Liver (tissue), 9 donors: ENCODE measurements around the gene A2ML1. TPM values are rescaled to one million over a fixed set of nuclear protein-coding genes. Genes with fewer than 3 reads are reported as not detected.

Source experiments
- DNase-seq: peaks from one replicate; pipeline ENCODE4 v3.0.0-alpha.2; 2017; ENCODE audit warnings: low spot score
- H3K27ac ChIP-seq, 2 donors: one replicate each; pipeline ENCODE4 v1.7.0; 2013; ENCODE audit warnings: inconsistent platforms in 2 of 2, low read length in 2 of 2, control low read depth in 1 of 2, low read depth in 1 of 2, mild to moderate bottlenecking in 1 of 2
- H3K27me3 ChIP-seq, 4 donors: one replicate each; pipeline versions ENCODE4 v1.6.1 to v1.7.0; 2013; ENCODE audit warnings: low read length in 3 of 4, inconsistent platforms in 1 of 4, mild to moderate bottlenecking in 1 of 4, moderate library complexity in 1 of 4; ENCODE audit not compliant: control insufficient read depth in 4 of 4, insufficient read depth in 4 of 4
- H3K36me3 ChIP-seq, 4 donors: one replicate each; pipeline versions ENCODE4 v1.6.1 to v1.7.0; 2013; ENCODE audit warnings: low read length in 3 of 4, mild to moderate bottlenecking in 3 of 4, low read depth in 1 of 4, moderate library complexity in 1 of 4; ENCODE audit not compliant: control insufficient read depth in 4 of 4, insufficient read depth in 3 of 4
- H3K4me1 ChIP-seq, 4 donors: one replicate each; pipeline versions ENCODE4 v1.6.1 to v1.7.0; 2013; ENCODE audit warnings: low read length in 3 of 4, mild to moderate bottlenecking in 3 of 4, moderate library complexity in 1 of 4; ENCODE audit not compliant: control insufficient read depth in 4 of 4, insufficient read depth in 4 of 4
- H3K4me3 ChIP-seq, 3 donors: one replicate each; pipeline versions ENCODE4 v1.6.1 to v1.7.0; 2013; ENCODE audit warnings: low read length in 3 of 3, control low read depth in 1 of 3, low read depth in 1 of 3, mild to moderate bottlenecking in 1 of 3
- H3K9ac ChIP-seq, 2 donors: one replicate each; pipeline ENCODE4 v1.7.0; 2013; ENCODE audit warnings: low read length in 2 of 2, mild to moderate bottlenecking in 2 of 2, moderate library complexity in 2 of 2, control low read depth in 1 of 2, low read depth in 1 of 2
- H3K9me3 ChIP-seq, 4 donors: one replicate each; pipeline versions ENCODE4 v1.6.1 to v1.7.0; 2013; ENCODE audit warnings: low read length in 3 of 4; ENCODE audit not compliant: control insufficient read depth in 4 of 4
- EGR1 ChIP-seq, 2 donors: IDR thresholded peaks; 2 replicates each; pipeline ENCODE4 v1.6.1; 2016 to 2018; ENCODE audit warnings: antibody characterized with exemption in 2 of 2, low read depth in 2 of 2
- FOXA1 ChIP-seq: IDR thresholded peaks from 2 replicates; pipeline ENCODE4 v1.6.1; 2016; ENCODE audit warnings: antibody characterized with exemption
- FOXA2 ChIP-seq: IDR thresholded peaks from 2 replicates; pipeline ENCODE4 v1.6.1; 2016; ENCODE audit warnings: antibody characterized with exemption
- GABPA ChIP-seq, 2 donors: IDR thresholded peaks in 1 of 2; conservative IDR thresholded peaks in 1 of 2; 2 replicates each; pipeline ENCODE4 v1.6.1; 2016; ENCODE audit warnings: antibody characterized with exemption in 2 of 2, mild to moderate bottlenecking in 1 of 2, moderate library complexity in 1 of 2
- HNF4A ChIP-seq, 2 donors: conservative IDR thresholded peaks; 2 replicates each; pipeline ENCODE4 v1.6.1; 2016; ENCODE audit warnings: antibody characterized with exemption in 2 of 2, mild to moderate bottlenecking in 2 of 2
- HNF4G ChIP-seq: IDR thresholded peaks from 2 replicates; pipeline ENCODE4 v1.6.1; 2016; ENCODE audit warnings: antibody characterized with exemption
- JUND ChIP-seq, 2 donors: IDR thresholded peaks; 2 replicates each; pipeline ENCODE4 v1.6.1; 2016; ENCODE audit warnings: antibody characterized with exemption in 2 of 2
- NR2F2 ChIP-seq: IDR thresholded peaks from 2 replicates; pipeline ENCODE4 v1.6.1; 2016; ENCODE audit warnings: antibody characterized with exemption
- RAD21 ChIP-seq, 2 donors: IDR thresholded peaks; 2 replicates each; pipeline ENCODE4 v1.6.1; 2016; ENCODE audit warnings: antibody characterized with exemption in 2 of 2, mild to moderate bottlenecking in 2 of 2
- RXRA ChIP-seq, 2 donors: IDR thresholded peaks; 2 replicates each; pipeline ENCODE4 v1.6.1; 2017 to 2018; ENCODE audit warnings: antibody characterized with exemption in 2 of 2, mild to moderate bottlenecking in 1 of 2
- SP1 ChIP-seq: IDR thresholded peaks from 2 replicates; pipeline ENCODE4 v1.6.1; 2018; ENCODE audit warnings: antibody characterized with exemption, mild to moderate bottlenecking
- TAF1 ChIP-seq: conservative IDR thresholded peaks from 2 replicates; pipeline ENCODE4 v1.6.1; 2016; ENCODE audit warnings: antibody characterized with exemption, mild to moderate bottlenecking
- YY1 ChIP-seq: IDR thresholded peaks from 2 replicates; pipeline ENCODE4 v1.6.1; 2016; ENCODE audit warnings: antibody characterized with exemption, mild to moderate bottlenecking
- WGBS: extraction: QIAGEN DNeasy Blood & Tissue Kit; methylation state at CpG from one replicate; pipeline ENCODE4 v1.1.7; 2013; 5-methylcytosine and 5-hydroxymethylcytosine counted together
- polyA plus RNA-seq, 2 donors: library from polyadenylated mRNA; stranded (reverse) in 1 of 2; unstranded in 1 of 2; fragments of 200-250 nt in 1 of 2; fragments of >200 nt in 1 of 2; fragmentation: Nextera tagmentation in 1 of 2; extraction: Ambion mirVana in 1 of 2; gene quantifications; one replicate each; pipeline versions ENCODE4 v1.2.1 to v1.2.3, GENCODE V29; 2013 to 2015
- total RNA-seq, 2 donors: library from RNA; depleted of rRNA; stranded (reverse); fragments of >200 nt; gene quantifications; one replicate each; pipeline ENCODE4 v1.2.3, GENCODE V29; 2014
- TF ChIP-seq, protein P1 (sequence below): IDR thresholded peaks from 2 replicates; pipeline ENCODE4 v1.6.1; 2016; ENCODE audit warnings: antibody characterized with exemption, mild to moderate bottlenecking
- TF ChIP-seq, protein P2 (sequence below): IDR thresholded peaks from 2 replicates; pipeline ENCODE4 v1.6.1; 2016; ENCODE audit warnings: antibody characterized with exemption
- TF ChIP-seq, protein P3 (sequence below): IDR thresholded peaks from 2 replicates; pipeline ENCODE4 v1.6.1; 2016; ENCODE audit warnings: antibody characterized with exemption
- TF ChIP-seq, protein P4 (sequence below): IDR thresholded peaks from 2 replicates; pipeline ENCODE4 v1.6.1; 2016; ENCODE audit warnings: antibody characterized with exemption
- TF ChIP-seq, protein P5 (sequence below): fragments of 150-350 bp; IDR thresholded peaks from 2 replicates; pipeline ENCODE4 v1.5.1; 2017; ENCODE audit warnings: improper control_type of control experiment, low read depth, low read length; ENCODE audit not compliant: missing input control
- donor health status: healthy.
- donor health status: healthy.
- donor health status: healthy.
- donor health status: healthy.
- donor health status: healthy.

The A2ML1 gene
- total and polyA plus RNA-seq, 4 donors, result 0.03 to 0.19 TPM; not detected in 2

DNA sequence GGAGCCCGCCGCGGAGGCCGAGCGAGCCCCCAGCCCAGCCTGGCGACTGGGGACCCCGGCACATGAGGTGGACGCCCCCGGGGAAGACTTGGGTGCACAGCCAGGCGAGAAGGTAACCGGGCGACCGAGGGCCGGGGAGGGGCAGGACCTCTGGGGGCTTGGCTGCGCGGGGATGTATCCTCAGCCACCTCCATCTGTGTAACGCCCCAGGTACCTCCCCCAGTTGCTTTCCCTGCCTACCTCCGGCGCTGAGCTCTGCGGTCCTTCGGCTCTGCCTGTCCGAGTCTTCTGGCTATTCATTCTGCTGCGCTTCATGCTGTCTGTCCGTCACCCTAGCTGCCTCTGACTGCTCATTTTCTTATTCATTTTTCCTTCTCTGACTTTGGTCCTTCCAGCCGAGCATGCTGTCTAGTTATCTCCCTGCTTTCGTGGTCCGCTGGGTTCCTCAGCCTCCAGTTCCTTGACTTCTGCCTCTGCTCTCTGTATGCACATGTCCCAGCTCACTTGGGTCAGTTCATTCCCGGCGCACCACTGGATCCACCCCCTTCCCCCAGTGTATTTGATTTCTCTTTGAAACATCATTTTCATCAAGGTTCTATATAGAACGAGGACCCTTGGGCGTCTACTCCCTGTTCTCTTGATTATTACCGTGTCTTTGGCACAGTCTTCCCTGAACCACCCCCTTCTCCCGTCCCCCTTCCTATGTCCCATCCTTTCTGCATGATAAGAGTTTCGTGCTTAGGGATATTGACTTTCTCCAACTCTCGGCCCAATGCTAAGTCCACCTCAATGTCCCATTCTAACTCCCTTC, 92.5 kb downstream of the A2ML1 start:
- Histone ChIP-seq H3K4me1 (peaks cover 2 to 8% (median 6%) of the 10 kb centered on the region in 4 donors), H3K36me3 (no peaks in the 10 kb centered on the region), H3K27me3 (no peaks in the 10 kb centered on the region), H3K9me3 (no peaks in the 10 kb centered on the region), H3K4me3 (peak overlapping the region; percentile 9 to 84 (median 55)), H3K27ac (peak overlapping the region in 1 of 2 donors; percentile 20), H3K9ac (no peak overlapping the region)
- WGBS, result 5% methylated on average over 30 of the region's 35 CpGs
- peak; percentile 50 for DNase-seq
- TF ChIP-seq RXRA (IDR thresholded peaks at IDR 0.05) (peak; percentile 71 to 78), RAD21 (IDR thresholded peaks at IDR 0.05) (no peak)

DNA sequence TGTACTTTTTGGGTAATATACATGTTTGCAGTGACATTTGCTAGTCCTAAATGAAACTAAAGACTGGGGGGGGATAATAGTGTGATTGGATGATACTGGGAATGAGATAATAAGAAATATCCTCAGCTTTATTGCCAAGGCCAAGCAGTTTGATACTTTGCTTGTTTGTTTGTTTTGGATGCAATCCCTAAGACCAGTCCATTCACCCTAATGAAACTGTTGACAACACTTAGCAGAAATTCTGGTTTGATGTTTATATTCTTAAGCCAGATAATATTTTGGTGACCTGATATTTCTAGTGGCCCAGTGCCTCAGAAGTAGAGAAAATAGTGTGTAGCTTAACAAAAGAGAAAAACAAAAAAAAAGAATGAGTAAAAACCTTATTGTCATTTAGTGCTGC, 93.7 kb downstream of the A2ML1 start:
- H3K4me3 ChIP-seq, result no peak overlapping the region
- no peaks in the 10 kb centered on the region for H3K9me3 ChIP-seq

More for the DNA sequence above, 93.7 kb downstream of the A2ML1 start:
- H3K27ac ChIP-seq, result no peak overlapping the region
- H3K4me1 ChIP-seq, result peaks cover 2 to 8% (median 6%) of the 10 kb centered on the region in 4 donors
- no peaks in the 10 kb centered on the region for H3K27me3 ChIP-seq
- peaks cover 0 to 2% (median 0%) of the 10 kb centered on the region in 4 donors for H3K36me3 ChIP-seq
- no peak for DNase-seq
- TF ChIP-seq NR2F2 (no peak), HNF4A (conservative IDR thresholded peaks at IDR 0.05) (no peak), FOXA1 (no peak), FOXA2 (no peak), HNF4G (no peak), RAD21 (IDR thresholded peaks at IDR 0.05) (no peak), TAF1 (no peak), RXRA (IDR thresholded peaks at IDR 0.05) (no peak), JUND (IDR thresholded peaks at IDR 0.05) (no peak), SP1 (no peak), GABPA (IDR thresholded peaks at IDR 0.05 in 1 of 2, conservative IDR thresholded peaks at IDR 0.05 in 1 of 2) (no peak), YY1 (no peak), EGR1 (IDR thresholded peaks at IDR 0.05; ENCODE audit: low read depth in 2 of 2) (no peak)
- TF ChIP-seq, protein P1, sequence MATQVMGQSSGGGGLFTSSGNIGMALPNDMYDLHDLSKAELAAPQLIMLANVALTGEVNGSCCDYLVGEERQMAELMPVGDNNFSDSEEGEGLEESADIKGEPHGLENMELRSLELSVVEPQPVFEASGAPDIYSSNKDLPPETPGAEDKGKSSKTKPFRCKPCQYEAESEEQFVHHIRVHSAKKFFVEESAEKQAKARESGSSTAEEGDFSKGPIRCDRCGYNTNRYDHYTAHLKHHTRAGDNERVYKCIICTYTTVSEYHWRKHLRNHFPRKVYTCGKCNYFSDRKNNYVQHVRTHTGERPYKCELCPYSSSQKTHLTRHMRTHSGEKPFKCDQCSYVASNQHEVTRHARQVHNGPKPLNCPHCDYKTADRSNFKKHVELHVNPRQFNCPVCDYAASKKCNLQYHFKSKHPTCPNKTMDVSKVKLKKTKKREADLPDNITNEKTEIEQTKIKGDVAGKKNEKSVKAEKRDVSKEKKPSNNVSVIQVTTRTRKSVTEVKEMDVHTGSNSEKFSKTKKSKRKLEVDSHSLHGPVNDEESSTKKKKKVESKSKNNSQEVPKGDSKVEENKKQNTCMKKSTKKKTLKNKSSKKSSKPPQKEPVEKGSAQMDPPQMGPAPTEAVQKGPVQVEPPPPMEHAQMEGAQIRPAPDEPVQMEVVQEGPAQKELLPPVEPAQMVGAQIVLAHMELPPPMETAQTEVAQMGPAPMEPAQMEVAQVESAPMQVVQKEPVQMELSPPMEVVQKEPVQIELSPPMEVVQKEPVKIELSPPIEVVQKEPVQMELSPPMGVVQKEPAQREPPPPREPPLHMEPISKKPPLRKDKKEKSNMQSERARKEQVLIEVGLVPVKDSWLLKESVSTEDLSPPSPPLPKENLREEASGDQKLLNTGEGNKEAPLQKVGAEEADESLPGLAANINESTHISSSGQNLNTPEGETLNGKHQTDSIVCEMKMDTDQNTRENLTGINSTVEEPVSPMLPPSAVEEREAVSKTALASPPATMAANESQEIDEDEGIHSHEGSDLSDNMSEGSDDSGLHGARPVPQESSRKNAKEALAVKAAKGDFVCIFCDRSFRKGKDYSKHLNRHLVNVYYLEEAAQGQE, result no peak
- TF ChIP-seq, protein P2, sequence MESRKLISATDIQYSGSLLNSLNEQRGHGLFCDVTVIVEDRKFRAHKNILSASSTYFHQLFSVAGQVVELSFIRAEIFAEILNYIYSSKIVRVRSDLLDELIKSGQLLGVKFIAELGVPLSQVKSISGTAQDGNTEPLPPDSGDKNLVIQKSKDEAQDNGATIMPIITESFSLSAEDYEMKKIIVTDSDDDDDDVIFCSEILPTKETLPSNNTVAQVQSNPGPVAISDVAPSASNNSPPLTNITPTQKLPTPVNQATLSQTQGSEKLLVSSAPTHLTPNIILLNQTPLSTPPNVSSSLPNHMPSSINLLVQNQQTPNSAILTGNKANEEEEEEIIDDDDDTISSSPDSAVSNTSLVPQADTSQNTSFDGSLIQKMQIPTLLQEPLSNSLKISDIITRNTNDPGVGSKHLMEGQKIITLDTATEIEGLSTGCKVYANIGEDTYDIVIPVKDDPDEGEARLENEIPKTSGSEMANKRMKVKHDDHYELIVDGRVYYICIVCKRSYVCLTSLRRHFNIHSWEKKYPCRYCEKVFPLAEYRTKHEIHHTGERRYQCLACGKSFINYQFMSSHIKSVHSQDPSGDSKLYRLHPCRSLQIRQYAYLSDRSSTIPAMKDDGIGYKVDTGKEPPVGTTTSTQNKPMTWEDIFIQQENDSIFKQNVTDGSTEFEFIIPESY, result no peak
- TF ChIP-seq, protein P3, sequence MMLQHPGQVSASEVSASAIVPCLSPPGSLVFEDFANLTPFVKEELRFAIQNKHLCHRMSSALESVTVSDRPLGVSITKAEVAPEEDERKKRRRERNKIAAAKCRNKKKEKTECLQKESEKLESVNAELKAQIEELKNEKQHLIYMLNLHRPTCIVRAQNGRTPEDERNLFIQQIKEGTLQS, result no peak
- TF ChIP-seq, protein P4, sequence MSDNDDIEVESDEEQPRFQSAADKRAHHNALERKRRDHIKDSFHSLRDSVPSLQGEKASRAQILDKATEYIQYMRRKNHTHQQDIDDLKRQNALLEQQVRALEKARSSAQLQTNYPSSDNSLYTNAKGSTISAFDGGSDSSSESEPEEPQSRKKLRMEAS, result no peak
- TF ChIP-seq, protein P5, sequence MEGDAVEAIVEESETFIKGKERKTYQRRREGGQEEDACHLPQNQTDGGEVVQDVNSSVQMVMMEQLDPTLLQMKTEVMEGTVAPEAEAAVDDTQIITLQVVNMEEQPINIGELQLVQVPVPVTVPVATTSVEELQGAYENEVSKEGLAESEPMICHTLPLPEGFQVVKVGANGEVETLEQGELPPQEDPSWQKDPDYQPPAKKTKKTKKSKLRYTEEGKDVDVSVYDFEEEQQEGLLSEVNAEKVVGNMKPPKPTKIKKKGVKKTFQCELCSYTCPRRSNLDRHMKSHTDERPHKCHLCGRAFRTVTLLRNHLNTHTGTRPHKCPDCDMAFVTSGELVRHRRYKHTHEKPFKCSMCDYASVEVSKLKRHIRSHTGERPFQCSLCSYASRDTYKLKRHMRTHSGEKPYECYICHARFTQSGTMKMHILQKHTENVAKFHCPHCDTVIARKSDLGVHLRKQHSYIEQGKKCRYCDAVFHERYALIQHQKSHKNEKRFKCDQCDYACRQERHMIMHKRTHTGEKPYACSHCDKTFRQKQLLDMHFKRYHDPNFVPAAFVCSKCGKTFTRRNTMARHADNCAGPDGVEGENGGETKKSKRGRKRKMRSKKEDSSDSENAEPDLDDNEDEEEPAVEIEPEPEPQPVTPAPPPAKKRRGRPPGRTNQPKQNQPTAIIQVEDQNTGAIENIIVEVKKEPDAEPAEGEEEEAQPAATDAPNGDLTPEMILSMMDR, result no peak
- no peak overlapping the region for H3K9ac ChIP-seq
